Measurements from ENCODE around the gene SLC25A24.

DNA sequence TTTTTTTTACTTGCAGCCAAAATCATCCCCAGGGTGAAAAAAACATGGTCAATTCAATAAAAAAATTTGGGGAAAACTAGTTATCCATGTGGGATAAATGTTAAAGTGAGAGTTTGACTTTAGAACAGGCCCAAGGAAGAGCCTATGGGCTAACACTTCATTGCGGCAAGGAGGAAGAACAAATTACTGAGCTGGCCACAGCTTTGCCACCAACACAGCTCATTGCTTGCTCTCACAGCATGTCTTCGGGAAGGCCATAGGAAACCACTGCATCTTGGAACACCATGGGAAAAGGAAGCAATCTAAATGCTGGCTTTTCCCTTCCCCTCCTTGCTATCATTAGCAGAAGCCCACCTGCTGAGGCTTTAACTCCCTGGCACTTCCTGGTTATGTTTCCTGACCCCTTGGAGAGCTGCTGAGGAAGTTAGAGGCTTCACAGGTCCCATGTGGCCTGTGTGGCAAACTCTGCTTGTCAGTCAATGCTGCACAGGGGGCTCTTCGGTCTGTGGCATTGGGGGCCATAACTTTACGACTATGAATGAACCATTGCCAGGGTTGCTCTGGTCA, 86.0 kb downstream of the SLC25A24 start:
- TF ChIP-seq ESRRA (CRISPR knock-in tag; IDR thresholded peaks at IDR 0.05; ENCODE audit: low read depth) (no peak), ASH2L (IDR thresholded peaks at IDR 0.05; ENCODE audit: insufficient read length, low read depth, low read length) (no peak), SP4 (CRISPR knock-in tag; IDR thresholded peaks at IDR 0.05) (no peak)
- TF ChIP-seq, protein P1, sequence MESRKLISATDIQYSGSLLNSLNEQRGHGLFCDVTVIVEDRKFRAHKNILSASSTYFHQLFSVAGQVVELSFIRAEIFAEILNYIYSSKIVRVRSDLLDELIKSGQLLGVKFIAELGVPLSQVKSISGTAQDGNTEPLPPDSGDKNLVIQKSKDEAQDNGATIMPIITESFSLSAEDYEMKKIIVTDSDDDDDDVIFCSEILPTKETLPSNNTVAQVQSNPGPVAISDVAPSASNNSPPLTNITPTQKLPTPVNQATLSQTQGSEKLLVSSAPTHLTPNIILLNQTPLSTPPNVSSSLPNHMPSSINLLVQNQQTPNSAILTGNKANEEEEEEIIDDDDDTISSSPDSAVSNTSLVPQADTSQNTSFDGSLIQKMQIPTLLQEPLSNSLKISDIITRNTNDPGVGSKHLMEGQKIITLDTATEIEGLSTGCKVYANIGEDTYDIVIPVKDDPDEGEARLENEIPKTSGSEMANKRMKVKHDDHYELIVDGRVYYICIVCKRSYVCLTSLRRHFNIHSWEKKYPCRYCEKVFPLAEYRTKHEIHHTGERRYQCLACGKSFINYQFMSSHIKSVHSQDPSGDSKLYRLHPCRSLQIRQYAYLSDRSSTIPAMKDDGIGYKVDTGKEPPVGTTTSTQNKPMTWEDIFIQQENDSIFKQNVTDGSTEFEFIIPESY (CRISPR knock-in tag; IDR thresholded peaks at IDR 0.05), result no peak
- TF ChIP-seq, protein P2, sequence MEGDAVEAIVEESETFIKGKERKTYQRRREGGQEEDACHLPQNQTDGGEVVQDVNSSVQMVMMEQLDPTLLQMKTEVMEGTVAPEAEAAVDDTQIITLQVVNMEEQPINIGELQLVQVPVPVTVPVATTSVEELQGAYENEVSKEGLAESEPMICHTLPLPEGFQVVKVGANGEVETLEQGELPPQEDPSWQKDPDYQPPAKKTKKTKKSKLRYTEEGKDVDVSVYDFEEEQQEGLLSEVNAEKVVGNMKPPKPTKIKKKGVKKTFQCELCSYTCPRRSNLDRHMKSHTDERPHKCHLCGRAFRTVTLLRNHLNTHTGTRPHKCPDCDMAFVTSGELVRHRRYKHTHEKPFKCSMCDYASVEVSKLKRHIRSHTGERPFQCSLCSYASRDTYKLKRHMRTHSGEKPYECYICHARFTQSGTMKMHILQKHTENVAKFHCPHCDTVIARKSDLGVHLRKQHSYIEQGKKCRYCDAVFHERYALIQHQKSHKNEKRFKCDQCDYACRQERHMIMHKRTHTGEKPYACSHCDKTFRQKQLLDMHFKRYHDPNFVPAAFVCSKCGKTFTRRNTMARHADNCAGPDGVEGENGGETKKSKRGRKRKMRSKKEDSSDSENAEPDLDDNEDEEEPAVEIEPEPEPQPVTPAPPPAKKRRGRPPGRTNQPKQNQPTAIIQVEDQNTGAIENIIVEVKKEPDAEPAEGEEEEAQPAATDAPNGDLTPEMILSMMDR (CRISPR knock-in tag; IDR thresholded peaks at IDR 0.05), result no peak
- TF ChIP-seq, protein P3, sequence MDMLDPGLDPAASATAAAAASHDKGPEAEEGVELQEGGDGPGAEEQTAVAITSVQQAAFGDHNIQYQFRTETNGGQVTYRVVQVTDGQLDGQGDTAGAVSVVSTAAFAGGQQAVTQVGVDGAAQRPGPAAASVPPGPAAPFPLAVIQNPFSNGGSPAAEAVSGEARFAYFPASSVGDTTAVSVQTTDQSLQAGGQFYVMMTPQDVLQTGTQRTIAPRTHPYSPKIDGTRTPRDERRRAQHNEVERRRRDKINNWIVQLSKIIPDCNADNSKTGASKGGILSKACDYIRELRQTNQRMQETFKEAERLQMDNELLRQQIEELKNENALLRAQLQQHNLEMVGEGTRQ (IDR thresholded peaks at IDR 0.05; ENCODE audit: low read depth, low read length), result no peak
- TF ChIP-seq, protein P3 (CRISPR knock-in tag; IDR thresholded peaks at IDR 0.05; ENCODE audit: borderline replicate concordance), result no peak
- TF ChIP-seq, protein P4, sequence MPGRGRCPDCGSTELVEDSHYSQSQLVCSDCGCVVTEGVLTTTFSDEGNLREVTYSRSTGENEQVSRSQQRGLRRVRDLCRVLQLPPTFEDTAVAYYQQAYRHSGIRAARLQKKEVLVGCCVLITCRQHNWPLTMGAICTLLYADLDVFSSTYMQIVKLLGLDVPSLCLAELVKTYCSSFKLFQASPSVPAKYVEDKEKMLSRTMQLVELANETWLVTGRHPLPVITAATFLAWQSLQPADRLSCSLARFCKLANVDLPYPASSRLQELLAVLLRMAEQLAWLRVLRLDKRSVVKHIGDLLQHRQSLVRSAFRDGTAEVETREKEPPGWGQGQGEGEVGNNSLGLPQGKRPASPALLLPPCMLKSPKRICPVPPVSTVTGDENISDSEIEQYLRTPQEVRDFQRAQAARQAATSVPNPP (CRISPR knock-in tag; IDR thresholded peaks at IDR 0.05), result no peak

All from HepG2 (cell line).